Measurements from ENCODE around the gene CFAP73.
"Not testable (repeated sequence)": the region's sequence is repeated elsewhere in the genome, so short reads cannot be mapped to it uniquely, and the experiment has no call there.

The CFAP73 gene

GRCh38 chr12:113191227-113191626, 41.7 kb downstream of the CFAP73 start:
- DNase-seq (ENCODE audit: low spot score): no peak

DNA sequence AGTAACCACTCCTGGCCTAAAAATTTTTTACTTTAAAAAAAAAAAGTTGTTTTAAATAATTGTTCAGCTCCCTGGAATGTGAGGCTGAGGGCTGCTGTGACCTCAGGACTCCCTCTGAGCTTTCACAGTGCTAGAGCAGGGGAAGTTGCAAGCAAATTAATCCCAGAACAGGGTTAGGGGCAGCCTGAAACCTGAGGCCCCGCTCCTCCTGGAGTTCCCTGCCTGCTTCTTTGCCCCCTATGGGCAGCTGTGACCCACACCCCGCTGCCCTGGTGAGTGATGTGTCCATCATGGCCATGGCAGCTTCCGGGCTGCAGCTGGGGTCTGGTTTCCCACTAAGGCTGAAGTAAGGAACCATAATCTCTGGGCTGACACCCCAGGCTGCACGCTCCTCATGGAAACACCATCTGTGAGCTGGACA, 45.5 kb downstream of the CFAP73 start:
- no peak for DNase-seq (ENCODE audit: low spot score)

- no peak for DNase-seq (ENCODE audit: low spot score)
Observed at GRCh38 chr12:113195598-113195997, 46.1 kb downstream of the CFAP73 start.

DNA sequence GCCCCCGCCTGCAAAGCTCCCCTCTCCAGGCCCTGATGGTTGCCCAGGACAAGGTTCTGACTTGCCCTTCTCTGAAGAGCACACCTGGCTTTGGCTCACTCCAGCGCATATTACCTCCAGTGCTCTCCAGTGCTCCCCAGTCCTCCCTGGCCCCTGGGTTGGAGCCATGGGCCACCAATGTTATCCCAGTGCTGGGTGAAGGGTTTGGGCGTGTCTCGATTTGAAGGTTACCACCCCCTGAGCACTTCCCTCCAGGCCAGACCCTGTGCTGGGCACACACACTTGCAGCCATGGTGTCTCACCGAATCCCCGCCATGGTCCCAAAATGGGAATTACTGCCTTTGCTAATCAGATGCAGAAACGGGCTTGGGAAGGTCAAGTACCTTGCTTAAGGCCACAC, 47.1 kb downstream of the CFAP73 start:
- DNase-seq (ENCODE audit: low spot score): no peak

GRCh38 chr12:113196990-113197389, 47.5 kb downstream of the CFAP73 start:
- peak; percentile 86 for DNase-seq (ENCODE audit: low spot score)

GRCh38 chr12:113197518-113198077, 48.1 kb downstream of the CFAP73 start:
- DNase-seq (ENCODE audit: low spot score): no peak

DNA sequence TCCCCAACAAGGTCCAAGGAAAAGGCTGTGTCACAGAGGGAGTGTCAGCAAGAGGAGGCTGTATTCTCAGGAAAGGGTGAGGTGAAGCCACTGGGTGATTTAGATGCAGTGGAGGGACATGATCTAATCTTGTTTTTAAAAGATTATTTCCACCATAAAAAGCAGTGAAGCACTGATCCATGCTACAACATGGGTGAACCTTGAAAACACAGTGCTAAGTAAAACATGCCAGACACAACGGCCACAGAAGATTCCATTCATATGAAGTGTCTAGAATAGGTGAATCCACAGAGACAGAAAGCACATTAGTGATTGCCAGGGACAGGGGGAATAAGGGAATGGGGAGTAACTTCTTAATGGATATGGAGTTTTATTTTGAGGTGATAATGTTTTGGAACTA, 48.8 kb downstream of the CFAP73 start:
- no peak for DNase-seq (ENCODE audit: low spot score)

DNA sequence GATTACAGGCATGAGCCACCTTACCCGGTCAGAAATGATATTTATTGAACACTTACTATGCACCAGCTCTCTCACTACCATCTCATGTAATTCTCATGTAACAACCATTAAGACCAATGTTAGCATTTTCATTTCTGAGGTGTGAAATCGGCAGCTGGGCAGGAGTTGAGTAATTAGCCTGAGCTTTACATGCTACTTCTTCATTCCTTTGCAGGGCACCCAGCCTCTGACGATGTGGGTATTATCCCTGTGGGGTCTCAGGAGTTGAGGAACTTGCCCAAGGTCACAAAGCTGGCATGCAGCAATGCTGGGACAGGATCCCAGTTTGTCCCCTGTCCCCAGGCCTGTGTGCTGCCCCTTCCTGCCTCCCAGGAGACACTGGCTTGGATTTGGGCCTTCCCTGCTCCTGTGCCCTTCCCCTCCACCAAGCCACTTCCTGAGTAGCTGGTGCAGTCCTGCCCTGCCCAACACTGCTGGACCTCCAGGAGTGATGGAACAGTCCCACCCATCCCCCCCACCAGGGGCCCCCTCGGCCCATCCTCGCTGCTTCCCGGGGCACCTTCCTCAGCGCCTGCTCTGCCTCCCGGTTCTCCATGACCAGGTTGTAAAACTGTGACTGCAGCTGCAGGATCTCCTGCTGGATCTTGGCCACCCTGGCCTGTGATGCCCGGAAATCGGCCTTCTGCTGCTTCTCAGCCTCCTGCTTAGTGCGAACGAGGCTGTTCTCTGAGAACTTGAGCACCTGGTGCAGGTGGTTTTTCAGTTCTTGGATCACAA, 50.7 kb downstream of the CFAP73 start:
- DNase-seq (ENCODE audit: low spot score): no peak

DNA sequence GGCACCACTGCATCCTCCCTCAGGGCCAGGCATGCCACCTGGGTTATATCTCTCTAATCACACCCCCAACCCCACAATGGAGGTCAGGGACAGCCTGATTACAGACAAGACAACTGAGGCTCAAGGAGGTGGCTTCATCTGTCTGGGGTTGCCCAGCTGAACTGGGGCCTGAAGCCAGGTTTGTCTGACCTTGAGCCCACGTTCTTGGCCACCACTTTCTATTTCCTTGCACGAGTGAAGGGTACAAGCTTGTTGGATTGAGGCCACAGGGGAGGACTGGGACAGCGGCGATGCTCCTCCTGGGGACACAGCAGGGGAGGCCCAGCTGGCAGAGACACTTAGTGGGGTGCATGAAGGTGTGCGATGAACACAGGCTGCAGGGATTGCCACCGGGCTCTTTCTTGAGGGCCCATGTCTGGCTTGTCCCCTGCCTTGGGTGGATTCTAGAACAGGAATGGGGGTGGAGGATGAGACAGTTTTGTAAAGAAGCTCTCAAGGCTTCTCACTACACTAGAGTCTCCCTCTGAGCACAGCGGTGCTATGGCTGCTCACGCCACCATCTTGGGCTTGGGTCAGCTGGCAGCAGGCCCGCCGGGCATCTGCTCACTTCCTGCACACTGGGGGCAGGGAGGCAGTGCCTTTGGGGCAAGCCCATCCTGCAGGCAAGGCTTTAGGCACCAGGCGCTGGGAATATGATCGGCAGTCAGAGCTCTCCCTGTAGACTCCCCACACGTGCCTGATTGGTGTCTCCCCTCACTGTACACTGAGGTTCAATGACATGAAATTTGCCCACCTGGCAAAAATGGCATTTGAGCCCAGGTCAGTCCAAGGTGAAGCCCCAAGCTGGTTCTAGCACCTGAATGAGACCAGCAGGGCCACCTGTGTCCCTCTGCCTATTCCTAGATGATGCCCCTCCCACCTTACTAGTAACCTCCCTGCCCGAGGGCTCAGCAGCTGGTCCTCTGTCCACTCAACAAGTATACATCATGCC, 52.0 kb downstream of the CFAP73 start:
- no peak for DNase-seq (ENCODE audit: low spot score)

GRCh38 chr12:113202300-113203075, 53.0 kb downstream of the CFAP73 start:
- no peak for DNase-seq (ENCODE audit: low spot score)

- no peak for DNase-seq (ENCODE audit: low spot score)
Observed at GRCh38 chr12:113203852-113204760, 54.6 kb downstream of the CFAP73 start.

- no peak for DNase-seq (ENCODE audit: low spot score)
Observed at GRCh38 chr12:113204804-113205203, 55.3 kb downstream of the CFAP73 start.

DNA sequence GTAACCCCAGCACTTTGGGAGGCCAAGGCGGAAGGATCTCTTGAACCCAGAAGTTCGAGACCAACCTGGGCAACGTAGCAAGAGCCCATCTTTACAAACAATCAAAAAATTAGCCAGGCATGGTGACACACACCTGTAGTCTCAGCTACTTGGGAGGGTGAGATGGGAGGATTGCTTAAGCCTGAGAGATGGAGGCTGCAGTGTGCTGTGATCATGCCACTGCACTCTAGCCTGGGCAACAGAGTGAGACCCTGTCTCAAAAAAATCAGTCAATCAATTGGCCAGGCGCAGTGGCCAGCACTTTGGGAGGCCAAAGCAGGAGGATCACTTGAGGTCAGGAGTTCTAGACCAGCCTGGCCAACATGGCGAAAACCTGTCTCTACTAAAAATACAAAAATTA, 57.3 kb downstream of the CFAP73 start:
- not testable (repeated sequence) for DNase-seq (ENCODE audit: low spot score)

- no peak for DNase-seq (ENCODE audit: low spot score)
Observed at GRCh38 chr12:113207613-113208040, 58.1 kb downstream of the CFAP73 start.

DNA sequence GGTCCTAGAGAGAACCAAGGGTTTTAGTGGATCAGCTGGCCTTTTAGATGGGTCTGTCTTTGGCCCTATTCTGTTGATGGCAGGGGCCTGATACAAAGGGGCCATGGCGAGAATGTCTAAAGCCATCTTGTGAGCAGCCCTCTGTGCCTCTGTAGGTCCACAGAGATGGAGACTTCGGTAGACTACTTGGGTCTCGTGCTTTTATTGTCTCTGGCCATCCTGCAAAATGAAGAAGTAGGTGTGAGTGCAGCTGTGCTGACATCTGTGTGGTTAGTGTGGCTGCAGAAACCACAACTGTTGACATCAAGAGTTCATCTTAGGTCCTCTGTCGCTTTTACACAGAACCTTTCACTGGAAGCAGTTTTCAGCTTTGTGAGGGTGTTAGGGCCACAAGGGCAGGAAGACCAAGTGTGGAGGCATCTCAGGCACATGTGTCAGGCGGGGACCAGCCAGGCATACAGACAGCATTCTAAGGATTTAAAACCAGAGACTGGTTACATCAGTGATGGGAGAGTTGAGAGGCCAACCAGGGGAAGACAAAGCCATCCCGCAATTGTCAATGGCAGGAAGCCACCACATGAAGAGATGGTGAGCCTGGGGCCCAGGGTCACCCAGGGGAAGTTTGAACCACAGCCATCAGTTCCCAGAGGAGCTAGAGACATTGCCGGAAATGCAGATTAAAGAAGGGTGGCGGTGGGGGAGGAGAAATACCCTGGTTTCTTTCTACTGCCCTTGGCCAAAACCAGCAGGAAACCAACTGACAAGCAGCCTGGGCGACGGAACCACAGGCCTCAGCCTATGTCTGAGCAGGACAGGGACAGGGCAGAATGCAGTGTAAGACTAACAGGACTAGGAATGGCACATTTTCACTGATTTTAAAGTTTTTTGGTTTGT, 58.8 kb downstream of the CFAP73 start:
- DNase-seq (ENCODE audit: low spot score): no peak

All from cerebellar cortex (tissue), 1 donor.